K562 (cell line): ENCODE data around the gene SLAIN1. TPM values are rescaled to one million over a fixed set of nuclear protein-coding genes. Genes with fewer than 3 reads are reported as not detected.
A peak's percentile ranks its signal among the peaks of the same experiment; 100 is the strongest.

Experiments used
- ATAC-seq: fragments of 200-7000 bp; cut with Tn5 transposase; 3 replicates; pipeline ENCODE4 v1.9.1; 2020; ENCODE audit warnings: moderate library complexity
- Bru-seq: library from RNA; stranded (reverse); fragments of 400-500 nt; gene quantifications from one replicate; lab custom pipeline; 2021; lab: Mats Ljungman, UMichigan
- BruChase-seq, 2 experiments: library from RNA; stranded (reverse); fragments of 400-500 nt; gene quantifications; one replicate each; lab custom pipeline; 2021; lab: Mats Ljungman, UMichigan
- BruUV-seq: library from RNA; stranded (reverse); fragments of 400-500 nt; replicated peaks from 2 replicates; lab custom pipeline; 2021; lab: Mats Ljungman, UMichigan
- CTCF ChIA-PET: fragments of 300-600 bp; formaldehyde crosslinking; extraction: SDS; loops from one replicate; lab custom pipeline; 2021; ENCODE audit warnings: low intra/inter-chr PET ratio; lab: Yijun Ruan, JAX
- POLR2A ChIA-PET: fragments of 300-600, 350-650 bp; sonication (Branson Sonifier 250); formaldehyde crosslinking; extraction: SDS; loops from one replicate; lab custom pipeline; 2021; ENCODE audit warnings: antibody characterized with exemption, inconsistent platforms; lab: Yijun Ruan, JAX
- DNase-seq, 4 experiments: peaks; one replicate each; pipeline versions ENCODE4 v3.0.0 to v3.0.0-alpha.2; 2011 to 2018; ENCODE audit warnings: low spot score in 3 of 4, mixed read lengths in 3 of 4; ENCODE audit errors: extremely low read depth in 1 of 4
- FAIRE-seq: peaks from 2 replicates; lab custom pipeline; 2011; peaks lifted over from hg19 to GRCh38; lab: Jason Lieb, UNC
- H2AFZ ChIP-seq: 2 replicates; pipeline ENCODE4 v1.6.0; 2011; ENCODE audit warnings: low read depth, low read length, control low read depth, inconsistent platforms
- H3K27ac ChIP-seq: fragments of 200-600 bp; 3 replicates; pipeline ENCODE4 v1.8.0; 2011; ENCODE audit warnings: low read depth, mild to moderate bottlenecking, control low read depth, inconsistent platforms, low read length, moderate library complexity, mixed read lengths; ENCODE audit errors: extremely low read depth
- H3K27me3 ChIP-seq, 2 experiments: fragments of 300-600 bp in 1 of 2; 2 replicates in 1 of 2; 3 replicates in 1 of 2; pipeline versions ENCODE4 v1.6.0 to v1.8.0; 2011; ENCODE audit warnings: inconsistent platforms in 2 of 2, low read length in 2 of 2, mild to moderate bottlenecking in 1 of 2, mixed read lengths in 1 of 2, moderate library complexity in 1 of 2; ENCODE audit not compliant: control insufficient read depth in 2 of 2, insufficient read depth in 2 of 2
- H3K36me3 ChIP-seq: fragments of 300-600 bp; 3 replicates; pipeline ENCODE4 v1.8.0; 2011; ENCODE audit warnings: mild to moderate bottlenecking, low read length, inconsistent platforms; ENCODE audit not compliant: control insufficient read depth, insufficient read depth
- H3K4me1 ChIP-seq, 2 experiments: fragments of 200-600 bp in 1 of 2; replicated peaks in 1 of 2; 2 replicates in 1 of 2; 3 replicates in 1 of 2; pipeline versions ENCODE4 v1.5.1 to v1.8.0; 2011; ENCODE audit warnings: inconsistent platforms in 2 of 2, low read length in 2 of 2, mild to moderate bottlenecking in 1 of 2, mixed read lengths in 1 of 2, moderate library complexity in 1 of 2; ENCODE audit not compliant: control insufficient read depth in 2 of 2, insufficient read depth in 2 of 2
- H3K4me2 ChIP-seq: 2 replicates; pipeline ENCODE4 v1.6.1; 2011; ENCODE audit warnings: low read length, control low read depth, inconsistent platforms, mixed read lengths; ENCODE audit not compliant: insufficient read depth
- H3K4me3 ChIP-seq: fragments of 200-600 bp; sonication (generic), shearing (Covaris generic); 2 replicates; pipeline ENCODE4 v1.5.1; 2016; ENCODE audit warnings: control low read depth, inconsistent platforms
- H3K79me2 ChIP-seq: fragments of 200-600 bp; 3 replicates; pipeline ENCODE4 v1.8.0; 2011; ENCODE audit warnings: low read length, inconsistent platforms; ENCODE audit not compliant: control insufficient read depth, insufficient read depth
- H3K9ac ChIP-seq, 2 experiments: 2 replicates each; pipeline versions ENCODE4 v1.6.0 to v1.6.1; 2011; ENCODE audit warnings: low read depth in 2 of 2, low read length in 2 of 2, control low read depth in 1 of 2, inconsistent platforms in 1 of 2, mild to moderate bottlenecking in 1 of 2, mixed read lengths in 1 of 2; ENCODE audit not compliant: insufficient read depth in 1 of 2
- H3K9me1 ChIP-seq: one replicate; pipeline ENCODE4 v1.6.0; 2011; ENCODE audit warnings: inconsistent platforms, mild to moderate bottlenecking, low read length, moderate library complexity; ENCODE audit not compliant: control insufficient read depth, insufficient read depth
- H3K9me3 ChIP-seq: replicated peaks from 2 replicates; pipeline ENCODE4 v1.5.1; 2011; ENCODE audit warnings: low read depth, low read length, inconsistent platforms; ENCODE audit not compliant: control insufficient read depth, insufficient read depth
- H4K20me1 ChIP-seq: replicated peaks from 2 replicates; pipeline ENCODE4 v1.6.1; 2011; ENCODE audit warnings: low read length, inconsistent platforms, mixed read lengths; ENCODE audit not compliant: control insufficient read depth, insufficient read depth
- L3MBTL2 ChIP-seq: fragments of 450-650 bp; IDR thresholded peaks from 2 replicates; pipeline ENCODE4 v1.6.1; 2016; ENCODE audit warnings: mild to moderate bottlenecking, moderate library complexity
- MYBL2 ChIP-seq, 2 experiments: fragments of 450-650 bp in 1 of 2; sonication (generic) in 1 of 2; formaldehyde crosslinking in 1 of 2; IDR thresholded peaks; 2 replicates each; pipeline versions ENCODE4 v1.6.1 to v1.8.1; 2017 to 2022; ENCODE audit warnings: borderline replicate concordance in 1 of 2, inconsistent platforms in 1 of 2, low read depth in 1 of 2, mild to moderate bottlenecking in 1 of 2, missing genetic modification reagents in 1 of 2, moderate library complexity in 1 of 2
- POLR2G ChIP-seq: fragments of 200-400 bp; formaldehyde crosslinking; IDR thresholded peaks from 2 replicates; pipeline ENCODE4 v1.6.1; 2017; ENCODE audit warnings: low read depth, mild to moderate bottlenecking, antibody characterized with exemption, low read length, moderate library complexity
- PREB ChIP-seq: sonication (generic); formaldehyde crosslinking; IDR thresholded peaks from 2 replicates; pipeline ENCODE4 v1.8.1; 2023; ENCODE audit warnings: mild to moderate bottlenecking, missing genetic modification reagents
- TAF7 ChIP-seq: fragments of 450-650 bp; IDR thresholded peaks from 2 replicates; pipeline ENCODE4 v1.6.1; 2016; ENCODE audit warnings: missing genetic modification characterization, missing compliant biosample characterization
- TRIM28 ChIP-seq: fragments of 450-650 bp; IDR thresholded peaks from 2 replicates; pipeline ENCODE4 v1.6.1; 2017
- YY1 ChIP-seq, 3 experiments: IDR thresholded peaks; 2 replicates each; pipeline ENCODE4 v1.6.1; 2011; ENCODE audit warnings: low read length in 2 of 3, mild to moderate bottlenecking in 2 of 3, moderate library complexity in 2 of 3, borderline replicate concordance in 1 of 3, control low read depth in 1 of 3, low read depth in 1 of 3; ENCODE audit not compliant: insufficient read depth in 3 of 3, insufficient replicate concordance in 2 of 3, control insufficient read depth in 1 of 3, insufficient read length in 1 of 3; ENCODE audit errors: extremely low read depth in 1 of 3
- ZBTB33 ChIP-seq: sonication (generic); formaldehyde crosslinking; IDR thresholded peaks from 2 replicates; pipeline ENCODE4 v1.8.1; 2023; ENCODE audit warnings: mild to moderate bottlenecking, missing genetic modification reagents
- ZNF140 ChIP-seq: fragments of 250-450 bp; sonication (Bioruptor Pico); IDR thresholded peaks from 2 replicates; pipeline ENCODE4 v1.8.0; 2021; ENCODE audit warnings: moderate library complexity, mild to moderate bottlenecking, inconsistent platforms
- ZNF77 ChIP-seq: fragments of 250-450 bp; sonication (Bioruptor Pico); IDR thresholded peaks from 2 replicates; pipeline ENCODE4 v1.5.0; 2020
- WGBS: fragments of 100-300 bp; shearing (Covaris generic); methylation state at CpG from one replicate; pipeline ENCODE4 v1.1.6; 2016; ENCODE audit warnings: low coverage, mixed read lengths; ENCODE audit not compliant: insufficient coverage; ENCODE audit errors: missing lambda C conversion rate; 5-methylcytosine and 5-hydroxymethylcytosine counted together
- in situ Hi-C: fragments of 300-500 bp; cut with MboI; formaldehyde crosslinking; loops from 4 replicates; pipeline ENCODE4 v1.15.0; 2018; ENCODE audit warnings: inconsistent platforms, mixed read lengths
- intact Hi-C: fragments of 100-400 bp; cut with micrococcal nuclease; formaldehyde crosslinking; loops from 2 replicates; pipeline ENCODE4 v1.14.2; 2022
- long read RNA-seq, 3 experiments: library from polyadenylated mRNA in 2 of 3; library from RNA in 1 of 3; unstranded in 2 of 3; stranded (forward) in 1 of 3; transcript quantifications; one replicate each; pipeline ENCODE4 v2.0.0, GENCODE V29; 2019 to 2022
- polyA minus RNA-seq, 3 experiments: library from RNA; depleted of rRNA, polyadenylated mRNA; stranded (reverse); fragments of >200 nt; gene quantifications; 2 replicates each; pipeline ENCODE4 v1.2.3, GENCODE V29; 2011
- polyA plus RNA-seq, 8 experiments: library from polyadenylated mRNA; depleted of rRNA in 4 of 8; stranded (reverse) in 5 of 8; unstranded in 3 of 8; fragments of >200 nt; fragmentation: Nextera tagmentation in 2 of 8; fragmentation: Illumina TruSeq in 1 of 8; extraction: Ambion mirVana in 2 of 8; extraction: Trizol in 1 of 8; gene quantifications; 2 replicates each; pipeline versions ENCODE4 v1.2.1 to v1.2.3, GENCODE V29; 2011 to 2014; ENCODE audit warnings: inconsistent platforms in 1 of 8, missing spikeins in 1 of 8
- total RNA-seq, 7 experiments: library from RNA; depleted of rRNA in 6 of 7; stranded (reverse); fragments of >200 nt in 6 of 7; fragmentation: Illumina TruSeq in 2 of 7; extraction: Trizol in 2 of 7; gene quantifications; 2 replicates each; pipeline versions ENCODE4 v1.2.1 to v1.2.3, GENCODE V29; 2011 to 2021; ENCODE audit warnings: low replicate concordance in 1 of 7
- TF ChIP-seq, protein P1 (sequence below): sonication (generic); formaldehyde crosslinking; IDR thresholded peaks from 2 replicates; pipeline ENCODE4 v1.9.0; 2022; ENCODE audit warnings: mild to moderate bottlenecking, missing genetic modification reagents

SLAIN1 gene
- 1.1 TPM in 1 of 2 replicates, not detected in the other for total RNA-seq (2011; cell fraction: chromatin; rRNA removed; ENCODE audit: low replicate concordance)
- 0.17 TPM in 1 of 2 replicates, not detected in the other for total RNA-seq (2011; cell fraction: nucleolus; rRNA removed)
- total RNA-seq (2011; cell fraction: nucleoplasm; rRNA removed) = 0.73 TPM in 1 of 2 replicates, not detected in the other
- total RNA-seq (2014; rRNA removed) (0.08 TPM in 1 of 2 replicates, not detected in the other), total RNA-seq (2014; rRNA removed; fragmentation: Illumina TruSeq; extraction: Trizol) (0.38 TPM in 1 of 2 replicates, not detected in the other), total RNA-seq (2015; rRNA removed; fragmentation: Illumina TruSeq; extraction: Trizol) (0.11 TPM in 1 of 2 replicates, not detected in the other), total RNA-seq (2021) (0.16 and 0.40 TPM in 2 replicates), polyA plus RNA-seq (2011; rRNA removed) (0.32 TPM in 2 replicates), polyA plus RNA-seq (2014; fragmentation: Illumina TruSeq; extraction: Trizol) (0.07 TPM in 1 of 2 replicates, not detected in the other), polyA plus RNA-seq (2014; fragmentation: Nextera tagmentation; extraction: Ambion mirVana) (under 1 TPM in 1 of 2 experiments, not detected in 1; 0.08 TPM), polyA plus RNA-seq (2014; rRNA removed) (0.05 and 0.08 TPM in 2 replicates), polyA minus RNA-seq (2011; rRNA and poly(A)+ RNA removed) (0.84 and 0.88 TPM in 2 replicates), Bru-seq, nascent RNA (percentile 25 among the genes with signal in this experiment), BruChase-seq, experiment 1, labeled RNA remaining after a 2-hour chase (percentile 20 among the genes with signal in this experiment), BruChase-seq, experiment 2, labeled RNA remaining after a 6-hour chase (percentile 22 among the genes with signal in this experiment)
- polyA plus RNA-seq (2011; cell fraction: cytosol; rRNA removed) = 0.01 and 0.10 TPM in 2 replicates
- polyA plus RNA-seq (2011; cell fraction: nucleus; rRNA removed) = 0.18 and 0.30 TPM in 2 replicates
- polyA plus RNA-seq (2012) = 0.05 and 0.08 TPM in 2 replicates
- not detected in 2 replicates for polyA minus RNA-seq (2011; cell fraction: cytosol; rRNA and poly(A)+ RNA removed)
- 0.94 TPM in 1 of 2 replicates, not detected in the other for polyA minus RNA-seq (2011; cell fraction: nucleus; rRNA and poly(A)+ RNA removed)
- long read RNA-seq, experiment 1 = 0 reads
- long read RNA-seq, experiment 2 = 0 reads
- long read RNA-seq, experiment 3 = 0 reads

- H3K27ac ChIP-seq = no peak within 1 kb of the TSS
- FAIRE-seq = no peak
- ChIA-PET POLR2A (no interaction called here), CTCF (no interaction called here)
- 7% methylated on average over 20 of the region's 86 CpGs for WGBS
- no peaks in the 10 kb centered on the region for H3K79me2 ChIP-seq
- H3K9me1 ChIP-seq = no peaks in the 10 kb centered on the region
- ATAC-seq = peak; percentile 96
- in situ Hi-C loops (no loop called here), intact Hi-C loops (no loop called here)
- peaks cover 0 to 14% of the 10 kb centered on the region in 2 experiments; a peak in 2 of 5 replicates for H3K4me1 ChIP-seq
- H2AFZ ChIP-seq = no peak within 1 kb of the TSS; the same call in 1 of the 2 replicates
- DNase-seq = peak; percentile 54 to 86 (median 79)
- no peaks in the 10 kb centered on the region for H3K36me3 ChIP-seq
- H3K9me3 ChIP-seq = no peaks in the 10 kb centered on the region
- no peaks in the 10 kb centered on the region for H3K27me3 ChIP-seq
- H3K4me2 ChIP-seq = peak within 1 kb of the TSS; percentile 41
- no peaks in the 10 kb centered on the region for H4K20me1 ChIP-seq
- peak within 1 kb of the TSS; percentile 41 for H3K4me3 ChIP-seq
- BruUV-seq = no TSS peak
- peak within 1 kb of the TSS in 1 of 2 experiments; percentile 74; a peak in 2 of 4 replicates for H3K9ac ChIP-seq
- TF ChIP-seq TAF7 (tag) = no peak
- no peak for TF ChIP-seq ZNF77 (CRISPR knock-in tag)
- no peak for TF ChIP-seq TRIM28
- peak in 1 of 3 experiments; percentile 4 for TF ChIP-seq YY1 (IDR thresholded peaks at IDR 0.05; ENCODE audit: borderline replicate concordance in 1 of 3, control insufficient read depth in 1 of 3, extremely low read depth in 1 of 3, insufficient read depth in 3 of 3, insufficient read length in 1 of 3, insufficient replicate concordance in 2 of 3, low read depth in 1 of 3, low read length in 2 of 3)
- no peak for TF ChIP-seq PREB
- TF ChIP-seq MYBL2 (IDR thresholded peaks at IDR 0.05; ENCODE audit: low read depth) = no peak
- no peak for TF ChIP-seq MYBL2 (CRISPR knock-in tag; IDR thresholded peaks at IDR 0.05; ENCODE audit: borderline replicate concordance)
- TF ChIP-seq, protein P1, sequence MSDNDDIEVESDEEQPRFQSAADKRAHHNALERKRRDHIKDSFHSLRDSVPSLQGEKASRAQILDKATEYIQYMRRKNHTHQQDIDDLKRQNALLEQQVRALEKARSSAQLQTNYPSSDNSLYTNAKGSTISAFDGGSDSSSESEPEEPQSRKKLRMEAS (CRISPR knock-in tag) = peak; percentile 25; the same call in 1 of the 2 replicates
- TF ChIP-seq ZNF140 (CRISPR knock-in tag) = no peak
- TF ChIP-seq L3MBTL2 = peak; percentile 67; the same call in 1 of the 2 replicates
- TF ChIP-seq ZBTB33 (CRISPR knock-in tag) = no peak
- TF ChIP-seq POLR2G = peak; percentile 48; the same call in 1 of the 2 replicates
Measured at GRCh38 chr13:77697217-77698103, at the start of gene SLAIN1. TSS of gene SLAIN1 (plus strand) at chr13:77697687. CDS start at chr13:77697914, 227 bp downstream.
